NCI-H1436 treated with DMSO at 0.1 percent for 48 hours (cell line): ENCODE data around the gene PCDHA10.

ENCODE experiments used
- DNase-seq: peaks from one replicate; lab custom pipeline; 2025; lab: John Stamatoyannopoulos, UW

The PCDHA10 gene

DNA sequence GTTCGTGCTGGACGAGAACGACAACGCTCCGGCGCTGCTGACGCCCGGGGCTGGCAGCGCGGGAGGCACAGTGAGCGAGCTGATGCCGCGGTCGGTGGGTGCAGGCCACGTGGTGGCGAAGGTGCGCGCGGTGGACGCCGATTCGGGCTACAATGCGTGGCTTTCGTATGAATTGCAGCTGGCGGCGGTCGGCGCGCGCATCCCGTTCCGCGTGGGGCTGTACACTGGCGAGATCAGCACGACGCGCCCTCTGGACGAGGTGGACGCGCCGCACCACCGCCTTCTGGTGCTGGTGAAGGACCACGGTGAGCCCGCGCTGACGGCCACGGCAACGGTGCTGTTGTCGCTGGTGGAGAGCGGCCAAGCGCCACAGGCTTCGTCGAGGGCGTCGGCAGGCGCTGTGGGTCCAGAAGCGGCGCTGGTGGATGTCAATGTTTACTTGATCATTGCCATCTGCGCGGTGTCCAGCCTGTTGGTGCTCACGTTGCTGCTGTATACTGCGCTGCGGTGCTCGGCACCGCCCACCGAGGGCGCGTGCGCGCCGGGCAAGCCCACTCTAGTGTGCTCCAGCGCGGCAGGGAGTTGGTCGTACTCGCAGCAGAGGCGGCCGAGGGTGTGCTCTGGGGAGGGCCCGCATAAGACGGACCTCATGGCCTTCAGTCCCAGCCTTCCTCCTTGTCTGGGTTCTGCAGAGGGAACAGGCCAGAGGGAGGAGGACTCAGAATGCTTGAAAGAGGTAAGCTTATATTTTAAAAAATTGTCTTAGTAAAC lies 28.4 kb downstream of the PCDHA10 start:
- no peak for DNase-seq

DNA sequence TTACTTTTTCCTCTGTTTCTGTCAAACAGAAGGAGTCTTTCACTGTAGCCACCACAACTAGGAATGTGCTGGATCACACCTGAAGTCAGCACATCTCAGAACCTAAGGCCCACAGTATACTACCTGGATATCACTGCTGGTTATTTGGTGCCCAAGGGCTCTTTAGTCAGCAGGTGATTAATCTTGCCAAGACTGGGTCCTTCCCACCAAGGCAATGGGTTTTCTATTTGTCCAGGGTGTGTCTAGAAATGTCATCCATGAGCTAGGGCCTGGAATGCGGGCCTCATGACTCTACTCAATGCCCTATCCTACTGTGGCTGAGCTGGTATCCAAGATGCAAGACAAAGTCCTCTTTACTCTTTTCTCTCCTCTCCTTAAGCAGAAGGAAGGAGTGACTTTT lies 60.6 kb downstream of the PCDHA10 start:
- no peak for DNase-seq
